ENCODE measurements around the gene GGA3.

DNA sequence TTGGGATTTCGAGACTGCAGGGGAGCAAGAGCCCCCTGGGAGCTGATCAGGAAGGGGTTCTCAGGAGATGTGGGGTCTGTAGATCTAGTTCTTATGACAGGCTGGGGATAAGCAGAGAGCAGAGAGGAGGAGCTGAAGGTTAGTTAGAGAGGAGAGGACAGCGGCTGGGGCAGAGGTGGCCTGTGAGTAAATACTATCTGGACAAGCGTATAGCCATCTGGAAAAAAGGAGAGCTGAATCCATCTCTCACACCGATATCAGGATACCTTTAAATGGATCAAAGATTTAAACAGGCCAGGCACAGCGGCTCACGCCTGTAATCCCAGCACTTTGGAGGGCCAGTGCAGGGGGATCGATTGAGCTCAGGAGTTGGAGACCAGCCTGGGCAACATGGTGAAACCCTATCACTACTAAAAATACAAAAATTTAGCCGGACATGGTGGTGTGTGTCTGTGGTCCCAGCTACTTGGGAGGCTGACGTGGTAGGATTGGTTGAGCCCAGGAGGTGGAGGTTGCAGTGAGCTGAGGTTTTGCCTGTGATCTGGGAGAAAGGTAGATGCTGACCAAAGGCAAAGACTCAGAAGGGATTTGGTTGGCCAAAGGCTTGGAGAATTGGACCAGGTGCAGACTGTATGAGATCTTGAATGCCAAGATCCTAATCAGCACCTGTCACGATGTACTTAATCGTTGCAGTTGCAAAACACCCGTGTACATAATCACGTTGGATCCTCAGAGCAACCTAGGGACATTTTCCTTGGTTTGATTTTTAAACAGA is 46.7 kb upstream of the GGA3 start:
- TF ChIP-seq, protein P1, sequence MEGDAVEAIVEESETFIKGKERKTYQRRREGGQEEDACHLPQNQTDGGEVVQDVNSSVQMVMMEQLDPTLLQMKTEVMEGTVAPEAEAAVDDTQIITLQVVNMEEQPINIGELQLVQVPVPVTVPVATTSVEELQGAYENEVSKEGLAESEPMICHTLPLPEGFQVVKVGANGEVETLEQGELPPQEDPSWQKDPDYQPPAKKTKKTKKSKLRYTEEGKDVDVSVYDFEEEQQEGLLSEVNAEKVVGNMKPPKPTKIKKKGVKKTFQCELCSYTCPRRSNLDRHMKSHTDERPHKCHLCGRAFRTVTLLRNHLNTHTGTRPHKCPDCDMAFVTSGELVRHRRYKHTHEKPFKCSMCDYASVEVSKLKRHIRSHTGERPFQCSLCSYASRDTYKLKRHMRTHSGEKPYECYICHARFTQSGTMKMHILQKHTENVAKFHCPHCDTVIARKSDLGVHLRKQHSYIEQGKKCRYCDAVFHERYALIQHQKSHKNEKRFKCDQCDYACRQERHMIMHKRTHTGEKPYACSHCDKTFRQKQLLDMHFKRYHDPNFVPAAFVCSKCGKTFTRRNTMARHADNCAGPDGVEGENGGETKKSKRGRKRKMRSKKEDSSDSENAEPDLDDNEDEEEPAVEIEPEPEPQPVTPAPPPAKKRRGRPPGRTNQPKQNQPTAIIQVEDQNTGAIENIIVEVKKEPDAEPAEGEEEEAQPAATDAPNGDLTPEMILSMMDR (IDR thresholded peaks at IDR 0.05; ENCODE audit: low read depth, low read length), result no peak
- TF ChIP-seq POLR2A (IDR thresholded peaks at IDR 0.05; ENCODE audit: extremely low read depth, insufficient read length) (no peak), MYC (IDR thresholded peaks at IDR 0.05; ENCODE audit: low read depth, low read length) (no peak)

Measured in NB4 (cell line).